Jurkat, Clone E6-1 (cell line): ENCODE results near the gene HOXC10. TPM values are rescaled to one million over a fixed set of nuclear protein-coding genes. Genes with fewer than 3 reads are reported as not detected.

Source experiments
- DNase-seq: peaks from one replicate; pipeline ENCODE4 v3.0.0-alpha.2; 2011; ENCODE audit warnings: low read depth, low spot score
- H3K4me3 ChIP-seq: 2 replicates; pipeline ENCODE4 v1.5.1; 2011; ENCODE audit warnings: mild to moderate bottlenecking, low read length, control low read depth, moderate library complexity
- polyA plus RNA-seq: library from polyadenylated mRNA; unstranded; fragments of >200 nt; gene quantifications from one replicate; pipeline ENCODE4 v1.2.1, GENCODE V29; 2012; ENCODE audit warnings: missing spikeins; ENCODE audit not compliant: insufficient read length, insufficient read depth

The HOXC10 gene
- polyA plus RNA-seq, result 22.8 TPM

- DNase-seq, result peak; percentile 94
These were observed at the start of gene HOXC10 for GRCh38 chr12:53984901-53985691. HOXC10 (plus strand) TSS chr12:53985146; CDS start chr12:53985260, 114 bp downstream.

GRCh38 chr12:53935383-53936341 lies 49.3 kb upstream of the HOXC10 start:
- DNase-seq, result no peak
- H3K4me3 ChIP-seq, result no peak overlapping the region

More at GRCh38 chr12:53984901-53985691, at the start of gene HOXC10:
- peak within 1 kb of the TSS; percentile 50 for H3K4me3 ChIP-seq

GRCh38 chr12:53937099-53937498 lies 47.8 kb upstream of the HOXC10 start:
- H3K4me3 ChIP-seq, result no peak overlapping the region
- DNase-seq, result no peak

GRCh38 chr12:53937596-53938325 lies 47.2 kb upstream of the HOXC10 start:
- DNase-seq, result no peak
- no peak overlapping the region for H3K4me3 ChIP-seq

GRCh38 chr12:53938326-53939140 lies 46.4 kb upstream of the HOXC10 start, which contains the start of gene HOXC13:
HOXC13 (plus strand) TSS chr12:53938831; CDS start chr12:53938907, 76 bp downstream.
- peak; percentile 31 for DNase-seq
- no peak within 1 kb of the TSS for H3K4me3 ChIP-seq

GRCh38 chr12:53939141-53940108 lies 45.5 kb upstream of the HOXC10 start:
- H3K4me3 ChIP-seq, result no peak overlapping the region
- no peak for DNase-seq

- H3K4me3 ChIP-seq, result no peak overlapping the region
- no peak for DNase-seq
These were observed 44.4 kb upstream of the HOXC10 start for GRCh38 chr12:53940443-53941014.

- no peak for DNase-seq
- H3K4me3 ChIP-seq, result no peak overlapping the region
These were observed 43.8 kb upstream of the HOXC10 start for GRCh38 chr12:53941187-53941586.

GRCh38 chr12:53941750-53942149 lies 43.2 kb upstream of the HOXC10 start:
- H3K4me3 ChIP-seq, result no peak overlapping the region
- DNase-seq, result peak; percentile 43

GRCh38 chr12:53942467-53942997 lies 42.4 kb upstream of the HOXC10 start:
- DNase-seq, result no peak
- H3K4me3 ChIP-seq, result no peak overlapping the region

GRCh38 chr12:53944209-53944608 lies 40.7 kb upstream of the HOXC10 start:
- no peak for DNase-seq
- H3K4me3 ChIP-seq, result no peak overlapping the region

- DNase-seq, result no peak
- no peak overlapping the region for H3K4me3 ChIP-seq
These were observed 39.8 kb upstream of the HOXC10 start for GRCh38 chr12:53944907-53945847.

GRCh38 chr12:53947743-53948142 lies 37.2 kb upstream of the HOXC10 start:
- no peak for DNase-seq
- H3K4me3 ChIP-seq, result no peak overlapping the region

GRCh38 chr12:53948650-53949593 lies 36.0 kb upstream of the HOXC10 start:
- DNase-seq, result no peak
- no peak overlapping the region for H3K4me3 ChIP-seq
